HCT116 (cell line): Measurements from ENCODE around the gene GMDS.

ENCODE experiments used
- CBX3 ChIP-seq: IDR thresholded peaks from 2 replicates; pipeline ENCODE4 v1.6.1; 2012; ENCODE audit warnings: low read depth
- CTCF ChIP-seq, 3 experiments: fragments of 200-600 bp in 1 of 3; sonication (generic) in 1 of 3; IDR thresholded peaks in 2 of 3; conservative IDR thresholded peaks in 1 of 3; 2 replicates each; pipeline ENCODE4 v1.5.1; 2012 to 2017; ENCODE audit warnings: low read depth in 2 of 3, low read length in 2 of 3, antibody characterized with exemption in 1 of 3, borderline replicate concordance in 1 of 3, control low read depth in 1 of 3, mild to moderate bottlenecking in 1 of 3, mixed read lengths in 1 of 3, mixed run types in 1 of 3, moderate library complexity in 1 of 3; ENCODE audit not compliant: insufficient read depth in 1 of 3
- MAX ChIP-seq: IDR thresholded peaks from 2 replicates; pipeline ENCODE4 v1.6.1; 2012
- POLR2AphosphoS5 ChIP-seq: IDR thresholded peaks from 2 replicates; pipeline ENCODE4 v1.6.1; 2011; ENCODE audit warnings: mild to moderate bottlenecking, low read depth, low read length, moderate library complexity
- REST ChIP-seq: IDR thresholded peaks from 2 replicates; pipeline ENCODE4 v1.6.1; 2012; ENCODE audit warnings: low read depth

- no peak for TF ChIP-seq MAX
- TF ChIP-seq CTCF (IDR thresholded peaks at IDR 0.05 in 2 of 3, conservative IDR thresholded peaks at IDR 0.05 in 1 of 3; ENCODE audit: borderline replicate concordance in 1 of 3, insufficient read depth in 1 of 3, low read depth in 2 of 3, low read length in 2 of 3), result no peak
- TF ChIP-seq POLR2AphosphoS5, result no peak
- no peak for TF ChIP-seq REST
- TF ChIP-seq CBX3, result no peak
Measured at GRCh38 chr6:1806935-1807334, 438.5 kb downstream of the GMDS start.
